Measurements from ENCODE around the gene AARS2.
"Not testable (repeated sequence)": the region's sequence is repeated elsewhere in the genome, so short reads cannot be mapped to it uniquely, and the experiment has no call there.

The AARS2 gene

DNA sequence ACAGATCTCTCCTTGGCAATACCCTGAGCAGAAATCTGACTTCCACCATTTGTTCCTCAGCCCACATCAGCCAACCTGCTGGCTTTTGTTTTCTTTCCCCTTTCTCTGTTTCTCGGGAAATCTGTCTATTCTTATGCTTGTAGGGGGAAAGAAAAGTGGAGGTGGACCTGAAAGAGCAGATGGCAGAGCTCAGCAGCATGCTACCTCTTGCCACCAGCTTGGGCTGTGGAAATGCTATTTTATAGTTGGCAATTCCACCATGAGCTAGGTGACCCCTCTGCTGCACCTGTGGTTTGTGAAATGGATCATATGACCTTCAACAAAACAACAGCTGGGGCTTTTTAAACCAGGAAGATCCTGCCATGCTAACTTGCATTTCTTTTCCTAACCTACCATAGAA lies 22.5 kb upstream of the AARS2 start:
- H3K27me3 ChIP-seq: peaks cover 0 to 45% of the 10 kb centered on the region in 2 donors
- H3K4me1 ChIP-seq: peaks cover 0 to 11% (median 0%) of the 10 kb centered on the region in 4 donors
- no peaks in the 10 kb centered on the region for H3K9me3 ChIP-seq
- H3K27ac ChIP-seq: no peak overlapping the region
- no peak for DNase-seq
- no peak overlapping the region for H3K4me3 ChIP-seq
- H3K36me3 ChIP-seq: no peaks in the 10 kb centered on the region
- TF ChIP-seq, protein P1, sequence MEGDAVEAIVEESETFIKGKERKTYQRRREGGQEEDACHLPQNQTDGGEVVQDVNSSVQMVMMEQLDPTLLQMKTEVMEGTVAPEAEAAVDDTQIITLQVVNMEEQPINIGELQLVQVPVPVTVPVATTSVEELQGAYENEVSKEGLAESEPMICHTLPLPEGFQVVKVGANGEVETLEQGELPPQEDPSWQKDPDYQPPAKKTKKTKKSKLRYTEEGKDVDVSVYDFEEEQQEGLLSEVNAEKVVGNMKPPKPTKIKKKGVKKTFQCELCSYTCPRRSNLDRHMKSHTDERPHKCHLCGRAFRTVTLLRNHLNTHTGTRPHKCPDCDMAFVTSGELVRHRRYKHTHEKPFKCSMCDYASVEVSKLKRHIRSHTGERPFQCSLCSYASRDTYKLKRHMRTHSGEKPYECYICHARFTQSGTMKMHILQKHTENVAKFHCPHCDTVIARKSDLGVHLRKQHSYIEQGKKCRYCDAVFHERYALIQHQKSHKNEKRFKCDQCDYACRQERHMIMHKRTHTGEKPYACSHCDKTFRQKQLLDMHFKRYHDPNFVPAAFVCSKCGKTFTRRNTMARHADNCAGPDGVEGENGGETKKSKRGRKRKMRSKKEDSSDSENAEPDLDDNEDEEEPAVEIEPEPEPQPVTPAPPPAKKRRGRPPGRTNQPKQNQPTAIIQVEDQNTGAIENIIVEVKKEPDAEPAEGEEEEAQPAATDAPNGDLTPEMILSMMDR (IDR thresholded peaks at IDR 0.05): no peak
- intact Hi-C loops (cut with DNase I; ENCODE audit: low total_unique reads): loop anchor here (5.0 kb wide), 1 partner anchor 68 kb away; the partner anchor contains the start of gene NFKBIE

DNA sequence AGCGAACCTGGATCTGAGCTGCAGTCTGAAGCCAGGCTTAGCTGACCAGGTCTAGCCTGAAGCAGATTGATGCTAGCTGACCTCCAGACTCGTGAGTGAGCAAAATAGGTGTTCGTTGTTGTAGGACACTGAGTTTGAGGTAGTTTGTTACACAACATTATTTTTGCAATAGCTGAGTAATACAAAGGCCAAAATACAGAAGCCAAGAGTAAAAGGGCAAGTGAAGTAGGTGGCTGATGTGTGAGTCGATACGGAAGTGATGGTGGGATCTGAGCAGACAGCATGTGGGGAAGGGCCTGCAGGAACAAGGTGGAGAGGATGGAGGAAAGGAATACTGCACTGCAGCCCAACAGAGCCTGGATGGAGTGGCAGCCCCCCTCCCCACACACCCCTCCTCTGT lies 20.8 kb upstream of the AARS2 start:
- no peak for DNase-seq
- Histone ChIP-seq H3K9me3 (no peaks in the 10 kb centered on the region), H3K27me3 (peaks cover 0 to 57% of the 10 kb centered on the region in 2 donors), H3K4me3 (no peak overlapping the region), H3K36me3 (no peaks in the 10 kb centered on the region), H3K27ac (no peak overlapping the region), H3K4me1 (peaks cover 0 to 4% (median 0%) of the 10 kb centered on the region in 4 donors)
- TF ChIP-seq, protein P1 (IDR thresholded peaks at IDR 0.05): no peak
- intact Hi-C loops (cut with DNase I; ENCODE audit: low total_unique reads): no loop called here

DNA sequence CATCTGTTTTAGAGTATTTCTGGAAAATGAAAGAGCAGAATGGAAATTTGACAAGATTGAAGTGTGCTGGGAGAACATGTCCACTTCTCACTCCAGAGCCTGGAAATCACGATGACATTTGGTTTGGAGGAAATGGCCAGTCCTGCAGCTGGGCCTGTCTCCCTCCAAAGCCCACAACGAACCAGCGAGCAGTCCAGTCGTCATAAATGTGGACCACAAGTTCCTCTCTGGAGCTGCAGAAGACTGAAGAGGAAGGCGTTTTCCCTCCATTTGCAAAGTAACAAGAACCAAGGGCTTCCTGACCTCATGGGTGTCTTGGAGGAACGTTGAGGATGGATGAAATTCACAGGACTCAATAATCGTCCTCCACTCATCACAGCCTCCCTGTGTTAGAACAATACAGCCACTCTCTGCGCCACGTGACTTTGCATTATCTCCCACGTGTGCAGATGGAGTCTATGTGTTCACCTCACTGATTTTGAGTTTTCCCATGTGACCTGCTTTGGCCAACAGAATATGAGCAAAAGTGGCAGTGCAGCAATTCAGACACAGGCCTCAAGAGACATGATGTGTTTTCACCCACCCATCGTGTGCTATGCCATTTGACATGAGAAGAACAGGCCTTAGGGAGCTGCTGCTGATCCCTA lies 20.2 kb upstream of the AARS2 start:
- TF ChIP-seq, protein P1 (IDR thresholded peaks at IDR 0.05): no peak
- peaks cover 0 to 57% of the 10 kb centered on the region in 2 donors for H3K27me3 ChIP-seq
- no peak overlapping the region for H3K27ac ChIP-seq
- H3K4me3 ChIP-seq: no peak overlapping the region
- no peak for DNase-seq
- intact Hi-C loops (cut with DNase I; ENCODE audit: low total_unique reads): no loop called here
- H3K36me3 ChIP-seq: no peaks in the 10 kb centered on the region
- no peaks in the 10 kb centered on the region for H3K9me3 ChIP-seq
- H3K4me1 ChIP-seq: no peaks in the 10 kb centered on the region

DNA sequence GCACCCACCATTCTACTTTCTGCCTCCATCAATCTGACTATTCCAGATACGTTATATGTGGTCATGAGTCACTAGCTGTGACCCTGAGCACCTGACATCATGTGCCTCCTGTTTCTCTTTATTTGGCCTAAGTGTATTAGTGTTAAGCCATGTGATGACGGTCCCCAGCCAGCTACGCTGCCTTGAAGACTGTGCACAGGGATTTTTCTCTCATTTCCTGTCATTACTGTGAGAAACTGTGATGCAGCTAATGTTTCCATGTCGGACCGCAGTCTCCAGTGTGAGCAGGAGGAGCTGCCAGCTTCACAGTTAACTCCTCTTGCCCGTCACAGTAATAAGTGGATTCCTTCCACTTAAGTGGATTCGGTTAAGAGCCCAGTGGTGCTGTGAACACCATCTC lies 19.4 kb upstream of the AARS2 start:
- H3K4me1 ChIP-seq: no peaks in the 10 kb centered on the region
- H3K36me3 ChIP-seq: no peaks in the 10 kb centered on the region
- H3K27ac ChIP-seq: no peak overlapping the region
- intact Hi-C loops (cut with DNase I; ENCODE audit: low total_unique reads): no loop called here
- H3K4me3 ChIP-seq: no peak overlapping the region
- H3K9me3 ChIP-seq: no peaks in the 10 kb centered on the region
- H3K27me3 ChIP-seq: peaks cover 0 to 56% of the 10 kb centered on the region in 2 donors
- DNase-seq: no peak
- TF ChIP-seq, protein P1 (IDR thresholded peaks at IDR 0.05): no peak

DNA sequence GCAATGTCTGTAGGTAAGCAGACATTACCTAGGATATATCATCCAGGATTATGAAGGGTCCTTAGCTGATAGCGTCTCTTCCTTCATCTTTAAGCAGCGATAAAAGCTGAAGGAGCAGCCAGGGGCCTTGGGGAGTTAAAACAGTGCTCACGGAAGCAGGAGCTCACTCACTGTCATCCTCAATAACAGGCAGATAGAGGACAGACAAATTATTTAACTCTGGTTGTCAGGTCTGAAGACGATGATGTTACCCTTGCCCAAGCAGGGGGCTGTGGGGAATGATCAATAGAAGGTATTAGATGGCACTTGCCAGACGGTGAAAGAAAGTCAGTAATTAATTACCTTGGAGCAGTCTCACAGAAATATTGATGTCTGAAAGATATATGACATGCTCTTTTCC lies 16.7 kb upstream of the AARS2 start:
- H3K9me3 ChIP-seq: no peaks in the 10 kb centered on the region
- H3K4me3 ChIP-seq: no peak overlapping the region
- no peak overlapping the region for H3K27ac ChIP-seq
- intact Hi-C loops (cut with DNase I; ENCODE audit: low total_unique reads): no loop called here
- no peaks in the 10 kb centered on the region for H3K36me3 ChIP-seq
- no peaks in the 10 kb centered on the region for H3K4me1 ChIP-seq
- no peak for DNase-seq
- peaks cover 0 to 38% of the 10 kb centered on the region in 2 donors for H3K27me3 ChIP-seq
- TF ChIP-seq, protein P1 (IDR thresholded peaks at IDR 0.05): no peak

DNA sequence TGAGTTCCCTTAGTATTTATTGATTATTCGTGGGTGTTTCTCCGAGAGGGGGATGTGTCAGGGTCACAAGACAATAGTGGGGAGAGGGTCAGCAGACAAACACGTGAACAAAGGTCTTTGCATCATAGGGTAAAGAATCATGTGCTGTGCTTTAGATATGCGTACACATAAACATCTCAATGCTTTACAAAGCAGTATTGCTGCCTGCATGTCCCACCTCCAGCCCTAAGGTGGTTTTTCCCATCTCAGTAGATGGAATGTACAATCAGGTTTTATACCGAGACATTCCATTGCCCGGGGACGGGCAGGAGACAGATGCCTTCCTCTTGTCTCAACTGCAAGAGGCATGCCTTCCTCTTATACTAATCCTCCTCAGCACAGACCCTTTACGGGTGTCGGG lies 15.1 kb upstream of the AARS2 start:
- H3K27ac ChIP-seq; DNase-seq; H3K36me3 ChIP-seq; H3K4me1 ChIP-seq; H3K9me3 ChIP-seq; intact Hi-C loops (cut with DNase I; ENCODE audit: low total_unique reads); H3K4me3 ChIP-seq: not testable (repeated sequence)
- peaks cover 0 to 25% of the 10 kb centered on the region in 2 donors for H3K27me3 ChIP-seq

All from tibial artery (tissue), 4 donors.